Jurkat, Clone E6-1 (cell line): ENCODE data around the gene SURF4.
"Not testable (repeated sequence)": the region's sequence is repeated elsewhere in the genome, so short reads cannot be mapped to it uniquely, and the experiment has no call there.

Experiments used
- DNase-seq: peaks from one replicate; pipeline ENCODE4 v3.0.0-alpha.2; 2011; ENCODE audit warnings: low read depth, low spot score
- H3K4me3 ChIP-seq: 2 replicates; pipeline ENCODE4 v1.5.1; 2011; ENCODE audit warnings: mild to moderate bottlenecking, low read length, control low read depth, moderate library complexity

SURF4 gene

DNA sequence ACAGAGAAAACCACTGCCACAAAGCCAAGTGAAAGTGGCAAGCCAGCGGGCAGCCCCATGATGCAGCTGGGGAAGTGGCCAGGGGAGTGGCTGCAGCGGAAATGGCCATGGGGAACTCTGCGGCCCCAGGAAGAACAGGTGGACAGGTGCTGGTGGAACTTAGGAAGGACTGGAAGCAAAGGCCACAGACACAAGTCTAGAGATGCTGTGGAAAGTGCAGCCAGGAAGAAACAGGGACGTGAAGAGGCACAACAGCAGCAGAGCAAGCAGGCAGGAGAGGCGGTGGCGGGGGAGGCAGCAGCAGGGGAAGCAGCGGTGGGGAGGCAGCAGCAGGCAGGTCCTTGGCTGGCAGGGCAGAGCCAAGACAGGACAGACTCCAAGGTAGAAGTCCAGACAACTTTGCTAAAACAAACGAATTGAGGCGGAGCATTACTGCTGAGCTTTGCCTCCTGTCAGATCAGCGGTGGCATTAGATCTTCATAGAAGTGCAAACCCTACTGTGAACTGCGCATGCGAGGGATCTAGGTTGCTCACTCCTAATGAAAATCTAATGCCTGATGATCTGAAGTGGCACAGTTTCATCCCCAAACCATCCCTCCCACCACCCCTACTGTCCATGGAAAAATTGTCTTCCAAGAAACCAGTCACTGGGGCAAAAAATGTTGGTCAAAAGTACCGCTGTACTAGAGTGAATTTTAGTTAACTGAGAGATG, 51.7 kb downstream of the SURF4 start:
- no peak for DNase-seq

DNA sequence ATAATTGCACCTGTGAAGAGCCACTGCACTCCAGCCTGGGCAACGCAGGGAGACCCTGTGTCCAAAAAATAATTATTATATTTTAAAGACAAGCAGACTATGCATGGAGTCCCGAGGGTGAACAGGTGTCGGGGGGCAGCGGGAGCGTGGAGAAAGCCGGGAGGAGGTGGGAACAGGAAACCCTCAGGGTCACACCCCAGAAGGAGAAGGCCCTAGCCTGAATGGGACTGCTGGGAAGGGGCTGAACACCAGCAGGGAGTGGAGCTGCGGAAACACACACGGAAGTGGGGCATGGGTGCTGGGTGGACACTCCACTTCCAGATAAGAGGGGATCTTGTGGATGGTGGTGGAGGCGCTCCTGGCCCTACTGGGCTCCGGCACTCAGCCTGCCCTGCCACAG, 52.6 kb downstream of the SURF4 start:
- no peak for DNase-seq

More for the DNA sequence above, 51.7 kb downstream of the SURF4 start:
- no peak overlapping the region for H3K4me3 ChIP-seq

DNA sequence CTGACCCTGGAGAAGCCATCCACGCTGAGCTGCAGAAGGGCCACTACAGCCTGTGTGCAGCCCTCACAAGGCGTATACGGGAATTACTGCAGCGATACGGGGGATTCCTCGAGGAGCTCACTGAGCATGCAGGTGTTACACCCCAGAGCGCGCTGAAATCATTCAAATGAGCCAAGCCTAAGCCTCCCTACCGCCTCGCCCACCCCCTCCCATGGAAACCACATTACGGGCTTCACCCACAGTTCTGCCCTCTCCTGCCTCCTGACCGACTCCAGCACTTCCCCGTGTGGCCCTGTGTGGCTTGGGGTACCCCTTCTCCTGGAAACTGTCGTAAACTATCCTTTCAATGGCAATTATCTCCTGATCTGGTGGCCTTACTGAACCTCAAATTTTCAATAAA, 53.2 kb downstream of the SURF4 start:
- DNase-seq = no peak
- H3K4me3 ChIP-seq = no peak overlapping the region

More for the DNA sequence above, 52.6 kb downstream of the SURF4 start:
- no peak overlapping the region for H3K4me3 ChIP-seq

DNA sequence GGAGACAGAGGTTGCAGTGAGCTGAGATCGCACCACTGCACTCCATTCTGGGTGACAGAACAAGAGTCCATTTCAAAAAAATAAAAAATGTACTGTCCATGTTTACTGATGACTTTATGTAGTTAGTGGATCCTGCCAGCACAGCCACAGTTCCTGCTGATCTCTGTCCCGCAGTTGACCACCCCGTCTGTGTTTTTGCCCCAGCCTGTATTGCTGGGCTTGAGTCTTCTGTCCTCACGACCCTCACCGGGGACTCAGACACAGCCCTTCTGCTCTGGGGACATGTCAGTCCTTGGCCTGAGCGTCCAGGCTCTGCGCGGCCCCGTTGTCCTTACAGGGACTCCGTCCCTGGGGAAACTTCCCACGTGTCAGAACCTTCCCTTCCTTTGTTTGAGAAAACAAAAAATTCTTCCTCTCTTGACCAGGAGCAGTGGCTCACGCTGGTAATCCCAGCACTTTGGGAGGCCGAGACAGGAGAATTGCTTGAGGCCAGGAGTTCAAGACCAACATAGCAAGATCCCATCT, 54.4 kb downstream of the SURF4 start:
- H3K4me3 ChIP-seq = no peak overlapping the region
- no peak for DNase-seq

DNA sequence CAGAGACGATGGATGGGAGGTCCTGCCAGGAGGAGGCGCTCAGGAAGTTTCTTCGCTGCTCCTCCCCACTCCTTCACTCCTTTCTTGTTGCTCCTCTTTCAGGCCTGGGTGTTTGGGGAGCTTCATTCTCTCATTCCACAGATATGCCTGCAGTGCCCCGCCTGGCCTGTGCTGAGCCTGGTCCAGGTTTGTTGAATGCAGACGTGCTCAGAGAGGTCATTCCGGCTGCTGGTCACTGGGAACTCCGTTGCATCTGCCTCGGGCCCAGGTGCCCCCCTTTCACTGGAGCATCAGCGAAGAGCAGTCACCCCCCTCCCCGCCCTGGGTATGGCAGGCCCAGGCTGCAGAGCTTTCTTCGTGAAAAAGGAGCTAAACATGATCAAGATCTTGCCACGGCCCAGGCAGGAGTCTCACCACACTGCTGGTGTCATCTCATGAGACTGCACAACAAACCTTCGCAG, 55.4 kb downstream of the SURF4 start:
- no peak for DNase-seq
- no peak overlapping the region for H3K4me3 ChIP-seq

DNA sequence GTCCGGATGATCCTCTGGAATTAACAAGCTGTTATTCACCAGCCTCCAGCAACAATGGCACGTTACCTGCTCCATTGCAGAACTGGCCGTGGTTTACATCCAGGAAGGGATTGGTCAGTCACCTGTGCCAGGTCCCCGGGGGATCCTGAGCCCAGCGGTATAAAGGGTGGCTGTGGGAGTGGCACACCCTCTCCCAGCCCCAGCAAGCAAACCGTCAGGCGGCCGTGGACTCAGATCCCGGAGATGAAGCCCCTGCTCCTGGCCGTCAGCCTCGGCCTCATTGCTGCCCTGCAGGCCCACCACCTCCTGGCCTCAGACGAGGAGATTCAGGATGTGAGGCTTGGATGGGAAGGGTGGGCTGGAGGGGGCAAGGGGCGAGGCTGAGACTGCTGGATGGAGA, 58.3 kb downstream of the SURF4 start:
- not testable (repeated sequence) for H3K4me3 ChIP-seq, DNase-seq

DNA sequence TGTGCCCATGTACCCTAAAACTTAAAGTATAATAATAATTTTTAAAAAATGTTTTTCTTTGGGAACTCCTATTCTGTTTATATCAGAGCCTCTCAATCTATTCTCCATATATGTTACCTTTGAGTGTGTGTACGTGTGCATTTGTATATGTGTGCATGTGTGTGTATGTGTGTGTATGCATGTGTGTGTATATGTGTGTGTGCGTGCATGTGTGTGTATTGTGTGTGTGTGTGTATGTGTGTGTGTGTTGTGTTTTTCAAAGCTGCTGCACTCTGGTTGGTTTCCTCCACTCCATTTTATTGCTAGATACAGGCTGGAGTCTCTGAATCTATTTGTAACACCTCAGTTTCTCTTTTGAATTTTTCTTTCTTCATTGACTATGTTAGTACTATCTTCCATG, 59.9 kb downstream of the SURF4 start:
- no peak for DNase-seq
- H3K4me3 ChIP-seq = no peak overlapping the region
